Endodermal cell (in vitro differentiated cells): ENCODE measurements around the gene BAZ1A. TPM values are rescaled to one million over a fixed set of nuclear protein-coding genes. Genes with fewer than 3 reads are reported as not detected.

Experiments
- DNase-seq: peaks from one replicate; pipeline ENCODE4 v3.0.0-alpha.2; 2017
- H3K27ac ChIP-seq: 2 replicates; pipeline ENCODE4 v1.5.1; 2013; ENCODE audit warnings: mild to moderate bottlenecking, low read depth, low read length, moderate library complexity
- H3K27me3 ChIP-seq: 2 replicates; pipeline ENCODE4 v1.6.1; 2013; ENCODE audit warnings: mild to moderate bottlenecking, low read length, moderate library complexity; ENCODE audit not compliant: insufficient read depth, control insufficient read depth, poor library complexity, severe bottlenecking
- H3K36me3 ChIP-seq: 2 replicates; pipeline ENCODE4 v1.7.0; 2013; ENCODE audit warnings: mild to moderate bottlenecking, low read length, moderate library complexity; ENCODE audit not compliant: control insufficient read depth, insufficient read depth
- H3K4me1 ChIP-seq: one replicate; pipeline ENCODE4 v1.7.0; 2013; ENCODE audit warnings: low read length; ENCODE audit not compliant: control insufficient read depth, insufficient read depth
- H3K4me3 ChIP-seq: 2 replicates; pipeline ENCODE4 v1.5.1; 2013; ENCODE audit warnings: mild to moderate bottlenecking, low read length, moderate library complexity
- H3K9ac ChIP-seq: 2 replicates; pipeline ENCODE4 v1.6.1; 2013; ENCODE audit warnings: mild to moderate bottlenecking, low read length, moderate library complexity; ENCODE audit not compliant: poor library complexity, severe bottlenecking; ENCODE audit errors: extremely low read depth
- H3K9me3 ChIP-seq: 2 replicates; pipeline ENCODE4 v1.6.1; 2013; ENCODE audit warnings: mild to moderate bottlenecking, low read length, moderate library complexity; ENCODE audit not compliant: control insufficient read depth
- H3K27ac Mint-ChIP-seq: 2 replicates; pipeline ENCODE4 v1.8.0; 2020; ENCODE audit warnings: mixed read lengths
- H3K27me3 Mint-ChIP-seq: 2 replicates; pipeline ENCODE4 v1.8.0; 2021; ENCODE audit warnings: mild to moderate bottlenecking, mixed read lengths; ENCODE audit not compliant: insufficient read depth
- H3K36me3 Mint-ChIP-seq: 2 replicates; pipeline ENCODE4 v1.8.0; 2020; ENCODE audit warnings: low read depth, mixed read lengths
- H3K4me1 Mint-ChIP-seq: 2 replicates; pipeline ENCODE4 v1.8.0; 2020; ENCODE audit warnings: mixed read lengths
- H3K4me3 Mint-ChIP-seq: 2 replicates; pipeline ENCODE4 v1.8.0; 2020; ENCODE audit warnings: mild to moderate bottlenecking, moderate library complexity, mixed read lengths
- H3K9me3 Mint-ChIP-seq: 2 replicates; pipeline ENCODE4 v1.8.0; 2020; ENCODE audit warnings: mild to moderate bottlenecking, mixed read lengths
- WGBS, 2 experiments: methylation state at CpG; one replicate each; pipeline versions ENCODE4 v1.1.5 to v1.1.7; 2013; ENCODE audit warnings: missing lambda C conversion rate in 2 of 2, mixed read lengths in 1 of 2; ENCODE audit not compliant: insufficient coverage in 1 of 2, insufficient read length in 1 of 2; 5-methylcytosine and 5-hydroxymethylcytosine counted together
- total RNA-seq, 2 donors: library from RNA; stranded (reverse); fragmentation: NEBNext Ultra II Directional in 1 of 2; extraction: Animal tissue kit (Norgen Biotek cat#: 25700) in 1 of 2; gene quantifications; 2 replicates in 1 of 2; 3 replicates in 1 of 2; pipeline ENCODE4 v1.2.1, GENCODE V29; 2021
- TF ChIP-seq, protein P1 (sequence below): fragments of 200-600 bp; sonication (generic); conservative IDR thresholded peaks from 2 replicates; pipeline ENCODE4 v1.5.0; 2021; ENCODE audit warnings: antibody characterized with exemption, mild to moderate bottlenecking

Gene BAZ1A
- total RNA-seq, 2 donors from 2014 or later, result 22.3 to 23.3 TPM

DNA sequence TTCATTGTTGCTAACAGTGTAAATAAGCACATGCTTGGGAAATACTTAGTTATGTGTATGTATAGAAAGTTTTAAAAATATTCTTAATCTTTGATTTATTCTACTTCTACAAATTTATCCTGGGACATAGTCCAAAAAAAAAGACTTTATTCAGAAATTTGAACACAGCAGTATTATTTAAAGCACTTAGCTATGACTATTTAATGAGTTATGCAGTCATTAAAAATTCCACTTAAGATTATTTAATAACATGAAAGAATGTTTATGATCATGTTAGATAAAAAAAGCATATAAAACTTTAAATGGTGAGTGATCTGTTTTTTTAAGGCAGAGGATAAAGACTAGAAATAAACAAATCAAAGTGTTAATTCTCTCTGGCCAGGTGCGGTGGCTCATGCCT lies 78.3 kb downstream of the BAZ1A start:
- Mint-ChIP-seq H3K27me3 (no peaks in the 10 kb centered on the region), H3K9me3 (peaks cover 21% of the 10 kb centered on the region), H3K4me1 (no peaks in the 10 kb centered on the region), H3K36me3 (peaks cover 59% of the 10 kb centered on the region), H3K4me3 (no peak overlapping the region), H3K27ac (no peak overlapping the region)
- Histone ChIP-seq H3K4me1 (no peaks in the 10 kb centered on the region), H3K27ac (no peak overlapping the region), H3K4me3 (no peak overlapping the region), H3K36me3 (peaks cover 86% of the 10 kb centered on the region), H3K27me3 (no peaks in the 10 kb centered on the region), H3K9ac (no peak overlapping the region), H3K9me3 (peaks cover 20% of the 10 kb centered on the region)
- no peak for DNase-seq
- TF ChIP-seq, protein P1, sequence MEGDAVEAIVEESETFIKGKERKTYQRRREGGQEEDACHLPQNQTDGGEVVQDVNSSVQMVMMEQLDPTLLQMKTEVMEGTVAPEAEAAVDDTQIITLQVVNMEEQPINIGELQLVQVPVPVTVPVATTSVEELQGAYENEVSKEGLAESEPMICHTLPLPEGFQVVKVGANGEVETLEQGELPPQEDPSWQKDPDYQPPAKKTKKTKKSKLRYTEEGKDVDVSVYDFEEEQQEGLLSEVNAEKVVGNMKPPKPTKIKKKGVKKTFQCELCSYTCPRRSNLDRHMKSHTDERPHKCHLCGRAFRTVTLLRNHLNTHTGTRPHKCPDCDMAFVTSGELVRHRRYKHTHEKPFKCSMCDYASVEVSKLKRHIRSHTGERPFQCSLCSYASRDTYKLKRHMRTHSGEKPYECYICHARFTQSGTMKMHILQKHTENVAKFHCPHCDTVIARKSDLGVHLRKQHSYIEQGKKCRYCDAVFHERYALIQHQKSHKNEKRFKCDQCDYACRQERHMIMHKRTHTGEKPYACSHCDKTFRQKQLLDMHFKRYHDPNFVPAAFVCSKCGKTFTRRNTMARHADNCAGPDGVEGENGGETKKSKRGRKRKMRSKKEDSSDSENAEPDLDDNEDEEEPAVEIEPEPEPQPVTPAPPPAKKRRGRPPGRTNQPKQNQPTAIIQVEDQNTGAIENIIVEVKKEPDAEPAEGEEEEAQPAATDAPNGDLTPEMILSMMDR, result no peak
- WGBS, 2 experiments, result 100% methylated on average over 1 of the region's 1 CpG

DNA sequence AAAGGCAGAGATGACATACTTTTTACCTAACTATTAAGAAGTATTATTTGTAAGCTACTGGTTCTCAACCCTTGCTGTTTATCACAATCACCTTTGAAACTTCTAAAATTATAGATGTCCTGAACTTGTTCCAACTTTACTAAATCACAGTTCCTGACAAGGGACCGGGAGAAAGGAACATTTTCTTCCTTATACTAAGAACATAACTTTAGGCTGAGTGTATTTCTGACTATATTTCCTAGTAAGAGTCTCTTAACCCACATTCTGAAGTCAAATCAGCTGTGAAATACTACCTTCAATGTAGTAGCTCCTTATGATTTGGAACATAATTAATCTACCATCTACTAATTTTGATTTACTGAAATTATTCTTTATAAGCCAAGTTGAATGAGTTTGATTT lies 80.2 kb downstream of the BAZ1A start:
- H3K36me3 Mint-ChIP-seq, result peaks cover 59% of the 10 kb centered on the region
- no CpG with 5 or more reads among the region's 1 CpG for WGBS, 2 experiments
- no peak overlapping the region for H3K4me3 Mint-ChIP-seq
- H3K27me3 Mint-ChIP-seq, result no peaks in the 10 kb centered on the region
- H3K27ac Mint-ChIP-seq, result no peak overlapping the region
- Histone ChIP-seq H3K9ac (no peak overlapping the region), H3K27me3 (no peaks in the 10 kb centered on the region), H3K4me1 (no peaks in the 10 kb centered on the region), H3K4me3 (no peak overlapping the region), H3K27ac (no peak overlapping the region), H3K9me3 (peaks cover 20% of the 10 kb centered on the region), H3K36me3 (peaks cover 87% of the 10 kb centered on the region)
- no peaks in the 10 kb centered on the region for H3K4me1 Mint-ChIP-seq
- TF ChIP-seq, protein P1, result no peak
- peaks cover 21% of the 10 kb centered on the region for H3K9me3 Mint-ChIP-seq
- no peak for DNase-seq

DNA sequence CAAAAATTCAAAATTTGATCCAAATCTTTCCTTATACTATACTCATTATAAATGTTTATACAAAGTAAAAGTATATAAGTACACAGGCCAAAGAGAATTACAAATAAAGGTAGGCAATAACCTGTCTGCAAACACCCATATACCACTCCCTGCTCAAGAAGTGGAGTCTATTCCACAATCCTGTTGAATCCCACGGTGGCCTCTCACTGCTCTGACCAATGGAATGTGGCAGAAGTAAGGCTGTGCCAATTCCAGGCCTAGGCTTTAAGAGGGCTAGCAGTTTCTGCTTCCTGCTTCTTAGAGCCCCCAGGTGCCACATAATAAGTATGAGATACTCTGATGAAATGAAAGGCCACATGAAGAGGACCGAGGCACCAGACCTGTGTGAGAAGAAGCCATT lies 80.9 kb downstream of the BAZ1A start:
- Mint-ChIP-seq H3K36me3 (peaks cover 56% of the 10 kb centered on the region), H3K4me3 (no peak overlapping the region), H3K4me1 (no peaks in the 10 kb centered on the region), H3K9me3 (peaks cover 17% of the 10 kb centered on the region), H3K27ac (peak overlapping the region; percentile 12), H3K27me3 (no peaks in the 10 kb centered on the region)
- H3K27ac ChIP-seq, result no peak overlapping the region
- no peak overlapping the region for H3K4me3 ChIP-seq
- no peak for DNase-seq
- H3K9me3 ChIP-seq, result peaks cover 14% of the 10 kb centered on the region
- H3K27me3 ChIP-seq, result no peaks in the 10 kb centered on the region
- TF ChIP-seq, protein P1, result no peak
- H3K36me3 ChIP-seq, result peaks cover 87% of the 10 kb centered on the region
- WGBS, 2 experiments, result 92 to 93% methylated on average over 2 of the region's 2 CpGs
- no peak overlapping the region for H3K9ac ChIP-seq
- no peaks in the 10 kb centered on the region for H3K4me1 ChIP-seq
